ENCODE data around the gene PAK1.

DNA sequence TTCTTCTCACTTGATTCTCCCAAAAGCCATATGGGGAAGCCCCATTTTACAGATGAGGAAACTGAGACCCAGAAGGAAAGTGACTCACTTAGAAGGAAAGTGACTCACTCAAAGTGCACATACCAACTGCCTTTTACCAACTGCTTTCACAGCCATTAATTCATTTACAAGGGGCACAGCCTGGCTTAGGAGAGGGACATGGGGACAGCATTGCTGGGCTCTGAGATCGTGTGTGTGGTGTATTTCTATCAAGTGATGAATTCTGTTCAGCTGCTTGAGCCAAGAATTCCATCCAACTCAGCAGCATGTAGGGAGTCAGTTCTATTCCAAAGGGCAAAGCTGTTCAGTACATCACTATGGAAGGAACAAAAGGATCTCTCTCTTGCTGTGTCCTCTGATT is 23.5 kb upstream of the PAK1 start:
- TF ChIP-seq FOXK2 (IDR thresholded peaks at IDR 0.05) (no peak), ELF4 (IDR thresholded peaks at IDR 0.05) (no peak), NFRKB (IDR thresholded peaks at IDR 0.05) (no peak), ARNT (IDR thresholded peaks at IDR 0.05) (no peak), HDGF (IDR thresholded peaks at IDR 0.05; ENCODE audit: borderline replicate concordance) (no peak), BHLHE40 (IDR thresholded peaks at IDR 0.05; ENCODE audit: borderline replicate concordance) (no peak)

All from HEK293T (cell line).